Adrenal gland (tissue), 12 donors: ENCODE data around the gene GMPPA. TPM values are rescaled to one million over a fixed set of nuclear protein-coding genes. Genes with fewer than 3 reads are reported as not detected.

Experiments
- DNase-seq, 7 donors: peaks; one replicate each; pipeline ENCODE4 v3.0.0-alpha.2; 2019 to 2020
- H3K27ac ChIP-seq, 5 donors: fragments of 200-600 bp; sonication (generic) in 4 of 5; 1 replicate in 3 of 5; 2 replicates in 2 of 5; pipeline versions ENCODE4 v1.5.1 to v1.8.0; 2016 to 2020; ENCODE audit warnings: mild to moderate bottlenecking in 1 of 5
- H3K27me3 ChIP-seq: fragments of 200-600 bp; 2 replicates; pipeline ENCODE4 v1.8.0; 2021
- H3K36me3 ChIP-seq, 2 donors: fragments of 200-600 bp; replicated peaks in 1 of 2; 1 replicate in 1 of 2; 2 replicates in 1 of 2; pipeline versions ENCODE4 v1.5.1 to v1.8.0; 2018 to 2022
- H3K4me1 ChIP-seq, 2 donors: fragments of 200-600 bp; replicated peaks in 1 of 2; 1 replicate in 1 of 2; 2 replicates in 1 of 2; pipeline versions ENCODE4 v1.5.1 to v1.8.0; 2018 to 2021
- H3K4me3 ChIP-seq, 4 donors: fragments of 200-600 bp; sonication (generic) in 3 of 4; one replicate each; pipeline ENCODE4 v1.5.1; 2016 to 2018
- H3K9me3 ChIP-seq, 3 donors: fragments of 200-600 bp; sonication (generic) in 1 of 3; replicated peaks in 1 of 3; 1 replicate in 2 of 3; 2 replicates in 1 of 3; pipeline versions ENCODE4 v1.5.1 to v1.8.0; 2016 to 2021
- POLR2A ChIP-seq, 2 donors: fragments of 450-650 bp; IDR thresholded peaks; one replicate each; pipeline ENCODE4 v1.6.1; 2017; ENCODE audit warnings: antibody characterized with exemption in 2 of 2, mild to moderate bottlenecking in 2 of 2, moderate library complexity in 1 of 2
- WGBS, 4 donors: extraction: QIAGEN DNeasy Blood & Tissue Kit in 2 of 4; methylation state at CpG; one replicate each; pipeline versions ENCODE4 v1.1.5 to v1.1.7; 2013 to 2017; 5-methylcytosine and 5-hydroxymethylcytosine counted together
- intact Hi-C, 2 donors: fragments of 100-400 bp; cut with DNase I; formaldehyde crosslinking; loops; one replicate each; pipeline versions ENCODE4 v1.14.1 to v1.15.0; 2022 to 2023
- polyA plus RNA-seq, 3 donors: library from polyadenylated mRNA; stranded (reverse); fragments of 200-250 nt in 2 of 3; fragments of 350-450 nt in 1 of 3; fragmentation: Illumina TruSeq in 1 of 3; extraction: RNeasy Lipid Tissue Mini Kit (QIAGEN cat#74804) in 1 of 3; gene quantifications; one replicate each; pipeline ENCODE4 v1.2.3, GENCODE V29; 2013 to 2014
- total RNA-seq, 9 donors: library from RNA; depleted of rRNA in 4 of 9; stranded (reverse); fragments of >200 nt in 4 of 9; fragments of 120-200 nt in 1 of 9; fragmentation: NEBNext Ultra II Directional in 1 of 9; extraction: Animal tissue kit (Norgen Biotek cat#: 25700) in 1 of 9; gene quantifications; one replicate each; pipeline versions ENCODE4 v1.1.0 to v1.2.4, GENCODE V29; 2013 to 2023
- TF ChIP-seq, protein P1 (sequence below), 6 experiments: fragments of 450-650 bp in 4 of 6; fragments of 200-600 bp in 2 of 6; sonication (generic) in 1 of 6; IDR thresholded peaks; 1 replicate in 5 of 6; 2 replicates in 1 of 6; pipeline versions ENCODE4 v1.5.1 to v1.8.0; 2016 to 2021; ENCODE audit warnings: antibody characterized with exemption in 6 of 6, mild to moderate bottlenecking in 2 of 6, moderate library complexity in 1 of 6
- donor health status: healthy with polysubstance abuse.
- donor health status: Bipolar disorder and iron deficiency.
- donor health status: DM: yes; HTN: yes; CAD: no.
- donor health status: DM: no; HTN: no; CAD: no.
- donor health status: DM: no; HTN: no; CAD: no.
- donor health status: DM: yes; HTN: yes; CAD: no.

GMPPA gene
- total and polyA plus RNA-seq, 12 donors, result 23.0 to 72.2 (median 35.3) TPM

DNA sequence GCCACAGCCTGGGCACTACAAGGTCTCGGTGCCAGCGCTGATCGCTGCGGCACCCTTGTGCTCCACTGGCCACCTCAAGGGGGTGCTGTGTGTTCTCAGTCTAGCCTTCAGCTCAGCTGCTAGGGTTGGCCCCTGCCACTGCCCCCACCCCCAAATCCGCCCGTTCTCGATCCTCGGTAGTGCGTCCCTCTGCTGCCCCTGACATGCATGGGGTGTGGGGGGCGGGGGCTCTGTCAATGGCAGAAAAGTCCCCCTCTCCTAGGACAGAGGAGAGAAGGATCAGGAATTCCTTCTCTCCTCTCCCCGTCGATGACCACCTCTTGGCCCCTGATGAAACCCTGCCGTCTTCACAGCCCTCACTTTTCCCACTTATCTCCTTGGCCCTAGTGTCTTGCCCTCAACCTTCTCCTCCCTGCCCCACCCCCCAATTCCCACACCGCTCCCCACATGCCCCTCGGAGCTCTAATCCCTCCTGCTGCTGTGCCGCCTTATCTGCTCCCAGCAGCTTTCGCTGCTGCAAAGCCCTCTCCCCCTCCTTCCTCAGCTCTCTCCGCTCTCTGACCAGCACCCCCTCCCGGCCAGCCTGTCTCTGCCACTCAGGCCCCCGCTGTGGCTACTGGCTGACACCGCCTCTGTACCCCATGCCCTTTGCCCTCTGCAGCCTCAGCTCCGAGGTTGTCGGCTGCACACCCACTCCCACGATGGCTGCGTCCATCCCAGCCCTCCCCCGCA, 11.3 kb downstream of the GMPPA start:
- Histone ChIP-seq H3K27me3 (peaks cover 25% of the 10 kb centered on the region), H3K27ac (no peak overlapping the region), H3K4me1 (peaks cover 0 to 6% of the 10 kb centered on the region in 2 donors), H3K4me3 (peak overlapping the region in 1 of 4 donors; percentile 34), H3K9me3 (no peaks in the 10 kb centered on the region), H3K36me3 (peaks cover 0 to 18% of the 10 kb centered on the region in 2 donors)
- TF ChIP-seq, protein P1, sequence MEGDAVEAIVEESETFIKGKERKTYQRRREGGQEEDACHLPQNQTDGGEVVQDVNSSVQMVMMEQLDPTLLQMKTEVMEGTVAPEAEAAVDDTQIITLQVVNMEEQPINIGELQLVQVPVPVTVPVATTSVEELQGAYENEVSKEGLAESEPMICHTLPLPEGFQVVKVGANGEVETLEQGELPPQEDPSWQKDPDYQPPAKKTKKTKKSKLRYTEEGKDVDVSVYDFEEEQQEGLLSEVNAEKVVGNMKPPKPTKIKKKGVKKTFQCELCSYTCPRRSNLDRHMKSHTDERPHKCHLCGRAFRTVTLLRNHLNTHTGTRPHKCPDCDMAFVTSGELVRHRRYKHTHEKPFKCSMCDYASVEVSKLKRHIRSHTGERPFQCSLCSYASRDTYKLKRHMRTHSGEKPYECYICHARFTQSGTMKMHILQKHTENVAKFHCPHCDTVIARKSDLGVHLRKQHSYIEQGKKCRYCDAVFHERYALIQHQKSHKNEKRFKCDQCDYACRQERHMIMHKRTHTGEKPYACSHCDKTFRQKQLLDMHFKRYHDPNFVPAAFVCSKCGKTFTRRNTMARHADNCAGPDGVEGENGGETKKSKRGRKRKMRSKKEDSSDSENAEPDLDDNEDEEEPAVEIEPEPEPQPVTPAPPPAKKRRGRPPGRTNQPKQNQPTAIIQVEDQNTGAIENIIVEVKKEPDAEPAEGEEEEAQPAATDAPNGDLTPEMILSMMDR (IDR thresholded peaks at IDR 0.05), result peak; percentile 45 to 63 (median 54)
- no peak for TF ChIP-seq POLR2A (IDR thresholded peaks at IDR 0.05)
- 1 to 5% (median 1%) methylated on average over 20 to 26 of the region's 26 CpGs for WGBS, 4 donors
- DNase-seq, result peak; percentile 36 to 82 (median 54)
- intact Hi-C loops, result no loop called here

GRCh38 chr2:219510512-219511135, 11.9 kb downstream of the GMPPA start:
- intact Hi-C loops, result no loop called here
- H3K36me3 ChIP-seq, result peaks cover 0 to 12% of the 10 kb centered on the region in 2 donors
- H3K4me3 ChIP-seq, result no peak overlapping the region
- H3K4me1 ChIP-seq, result peaks cover 0 to 6% of the 10 kb centered on the region in 2 donors
- DNase-seq, result no peak
- H3K9me3 ChIP-seq, result no peaks in the 10 kb centered on the region
- WGBS, 4 donors, result 10 to 27% (median 14%) methylated on average over 5 to 22 of the region's 22 CpGs
- H3K27me3 ChIP-seq, result peaks cover 27% of the 10 kb centered on the region
- TF ChIP-seq, protein P1 (IDR thresholded peaks at IDR 0.05), result no peak
- no peak for TF ChIP-seq POLR2A (IDR thresholded peaks at IDR 0.05)
- H3K27ac ChIP-seq, result no peak overlapping the region

GRCh38 chr2:219511547-219512325, 13.0 kb downstream of the GMPPA start:
- H3K9me3 ChIP-seq, result no peaks in the 10 kb centered on the region
- no peak for DNase-seq
- intact Hi-C loops, result no loop called here
- peaks cover 0 to under 1% of the 10 kb centered on the region in 2 donors for H3K36me3 ChIP-seq
- H3K27me3 ChIP-seq, result peaks cover 31% of the 10 kb centered on the region
- WGBS, 4 donors, result 22 to 32% (median 27%) methylated on average over 7 to 15 of the region's 15 CpGs
- peaks cover 0 to 6% of the 10 kb centered on the region in 2 donors for H3K4me1 ChIP-seq
- H3K27ac ChIP-seq, result peak overlapping the region in 1 of 5 donors; percentile 3
- no peak overlapping the region for H3K4me3 ChIP-seq
- TF ChIP-seq, protein P1 (IDR thresholded peaks at IDR 0.05), result no peak
- TF ChIP-seq POLR2A (IDR thresholded peaks at IDR 0.05), result no peak
